Left lung (tissue), 10 donors: ENCODE measurements around the gene TDRD15. TPM values are rescaled to one million over a fixed set of nuclear protein-coding genes. Genes with fewer than 3 reads are reported as not detected.
"Not testable (repeated sequence)": the region's sequence is repeated elsewhere in the genome, so short reads cannot be mapped to it uniquely, and the experiment has no call there.

Experiments used
- ATAC-seq: fragments of 200-7000 bp; cut with Tn5 transposase; one replicate; pipeline ENCODE4 v1.9.1; 2020; ENCODE audit warnings: moderate library complexity
- DNase-seq, 4 donors: peaks; one replicate each; pipeline ENCODE4 v3.0.0-alpha.2; 2013 to 2020
- H3K27ac ChIP-seq, 2 donors: fragments of 200-600 bp; sonication (generic) in 1 of 2; one replicate each; pipeline versions ENCODE4 v1.5.0 to v1.8.0; 2020 to 2021
- H3K27me3 ChIP-seq, 2 donors: fragments of 200-600 bp; sonication (generic) in 1 of 2; one replicate each; pipeline versions ENCODE4 v1.5.0 to v1.8.0; 2020 to 2021
- H3K36me3 ChIP-seq, 2 donors: fragments of 200-600 bp; sonication (generic) in 1 of 2; one replicate each; pipeline versions ENCODE4 v1.5.0 to v1.8.0; 2020 to 2021
- H3K4me1 ChIP-seq, 2 donors: fragments of 200-600 bp; one replicate each; pipeline ENCODE4 v1.8.0; 2021
- H3K4me3 ChIP-seq, 2 donors: fragments of 200-600 bp; sonication (generic) in 1 of 2; one replicate each; pipeline versions ENCODE4 v1.5.0 to v1.8.0; 2020 to 2021; ENCODE audit warnings: mild to moderate bottlenecking in 1 of 2
- H3K9me3 ChIP-seq, 2 donors: fragments of 200-600 bp; sonication (generic) in 1 of 2; one replicate each; pipeline versions ENCODE4 v1.5.0 to v1.8.0; 2020 to 2021
- CTCF ChIP-seq, 2 donors: fragments of 200-600 bp; sonication (generic) in 1 of 2; IDR thresholded peaks; one replicate each; pipeline versions ENCODE4 v1.5.0 to v1.8.0; 2021; ENCODE audit warnings: antibody characterized with exemption in 2 of 2
- intact Hi-C, 2 donors: fragments of 100-400 bp; cut with DNase I; formaldehyde crosslinking; loops; one replicate each; pipeline versions ENCODE4 v1.11.2 to v1.14.2; 2022
- polyA plus RNA-seq, 6 donors: library from polyadenylated mRNA; unstranded; fragments of 120-200 nt; gene quantifications; one replicate each; pipeline ENCODE4 v1.2.1, GENCODE V29; 2013; ENCODE audit not compliant: insufficient read length in 6 of 6
- total RNA-seq, 2 donors: library from RNA; stranded (reverse); fragmentation: NEBNext Ultra II Directional; extraction: Animal tissue kit (Norgen Biotek cat#: 25700); gene quantifications; one replicate each; pipeline ENCODE4 v1.2.1, GENCODE V29; 2021
- donor health status: DM: no; HTN: yes; CAD: no.
- donor health status: DM: no; HTN: no; CAD: no.

The TDRD15 gene
- total and polyA plus RNA-seq, 8 donors, result not detected

GRCh38 chr2:21135585-21135984, 11.8 kb downstream of the TDRD15 start:
- intact Hi-C loops, result no loop called here
- no peak for ATAC-seq
- H3K4me3 ChIP-seq, result no peak overlapping the region
- H3K27ac ChIP-seq, result no peak overlapping the region
- peaks cover 0 to under 1% of the 10 kb centered on the region in 2 donors for H3K27me3 ChIP-seq
- TF ChIP-seq CTCF (IDR thresholded peaks at IDR 0.05), result no peak
- no peaks in the 10 kb centered on the region for H3K9me3 ChIP-seq
- no peaks in the 10 kb centered on the region for H3K4me1 ChIP-seq
- no peaks in the 10 kb centered on the region for H3K36me3 ChIP-seq
- no peak for DNase-seq

- H3K4me1 ChIP-seq, result no peaks in the 10 kb centered on the region
- ATAC-seq, result no peak
- H3K4me3 ChIP-seq, result no peak overlapping the region
- no peak for TF ChIP-seq CTCF (IDR thresholded peaks at IDR 0.05)
- no peak overlapping the region for H3K27ac ChIP-seq
- no peaks in the 10 kb centered on the region for H3K27me3 ChIP-seq
- DNase-seq, result no peak
- intact Hi-C loops, result no loop called here
- H3K36me3 ChIP-seq, result no peaks in the 10 kb centered on the region
- no peaks in the 10 kb centered on the region for H3K9me3 ChIP-seq
These were observed 18.4 kb downstream of the TDRD15 start for GRCh38 chr2:21142149-21142548.

- no peaks in the 10 kb centered on the region for H3K4me1 ChIP-seq
- H3K4me3 ChIP-seq, result no peak overlapping the region
- ATAC-seq (no peak), DNase-seq (no peak)
- no peak for TF ChIP-seq CTCF (IDR thresholded peaks at IDR 0.05)
- no peaks in the 10 kb centered on the region for H3K27me3 ChIP-seq
- intact Hi-C loops, result no loop called here
- H3K9me3 ChIP-seq, result no peaks in the 10 kb centered on the region
- H3K27ac ChIP-seq, result no peak overlapping the region
- H3K36me3 ChIP-seq, result no peaks in the 10 kb centered on the region
These were observed 22.9 kb downstream of the TDRD15 start for GRCh38 chr2:21146638-21147037.

- Histone ChIP-seq H3K36me3 (no peaks in the 10 kb centered on the region), H3K4me3 (no peak overlapping the region), H3K4me1 (no peaks in the 10 kb centered on the region), H3K9me3 (no peaks in the 10 kb centered on the region), H3K27me3 (no peaks in the 10 kb centered on the region), H3K27ac (no peak overlapping the region)
- DNase-seq (no peak), ATAC-seq (no peak)
- intact Hi-C loops, result no loop called here
- no peak for TF ChIP-seq CTCF (IDR thresholded peaks at IDR 0.05)
These were observed 24.9 kb downstream of the TDRD15 start for GRCh38 chr2:21148718-21149117.

GRCh38 chr2:21151234-21151633, 27.5 kb downstream of the TDRD15 start:
- H3K4me1 ChIP-seq, H3K36me3 ChIP-seq, H3K9me3 ChIP-seq, ATAC-seq, DNase-seq, H3K4me3 ChIP-seq, intact Hi-C loops, H3K27ac ChIP-seq, H3K27me3 ChIP-seq: not testable (repeated sequence)

- Histone ChIP-seq H3K4me1 (no peaks in the 10 kb centered on the region), H3K4me3 (no peak overlapping the region), H3K36me3 (no peaks in the 10 kb centered on the region), H3K9me3 (no peaks in the 10 kb centered on the region), H3K27me3 (no peaks in the 10 kb centered on the region), H3K27ac (no peak overlapping the region)
- DNase-seq (peak in 1 of 4 donors; percentile 31), ATAC-seq (peak; percentile 83)
- TF ChIP-seq CTCF (IDR thresholded peaks at IDR 0.05), result no peak
- intact Hi-C loops, result no loop called here
These were observed 31.8 kb downstream of the TDRD15 start for GRCh38 chr2:21155365-21156136.
